Muscle of leg (tissue), 11 donors: ENCODE measurements around the gene AARS2. TPM values are rescaled to one million over a fixed set of nuclear protein-coding genes. Genes with fewer than 3 reads are reported as not detected.
A peak's percentile ranks its signal among the peaks of the same experiment; 100 is the strongest.
"Not testable (repeated sequence)": the region's sequence is repeated elsewhere in the genome, so short reads cannot be mapped to it uniquely, and the experiment has no call there.

Source experiments
- DNase-seq: peaks from one replicate; pipeline ENCODE4 v3.0.0; 2013
- H3K27ac ChIP-seq: one replicate; pipeline ENCODE4 v1.5.1; 2013; ENCODE audit warnings: mild to moderate bottlenecking, low read length, control low read depth
- H3K27me3 ChIP-seq: one replicate; pipeline ENCODE4 v1.6.1; 2013; ENCODE audit warnings: low read length; ENCODE audit not compliant: control insufficient read depth, insufficient read depth
- H3K36me3 ChIP-seq: one replicate; pipeline ENCODE4 v1.6.1; 2013; ENCODE audit warnings: low read length; ENCODE audit not compliant: control insufficient read depth, insufficient read depth
- H3K4me1 ChIP-seq: one replicate; pipeline ENCODE4 v1.6.1; 2013; ENCODE audit warnings: low read length; ENCODE audit not compliant: control insufficient read depth, insufficient read depth
- H3K4me3 ChIP-seq: one replicate; pipeline ENCODE4 v1.5.1; 2013; ENCODE audit warnings: low read length, control low read depth
- H3K9me3 ChIP-seq: replicated peaks from 2 replicates; pipeline ENCODE4 v1.6.1; 2013; ENCODE audit warnings: low read depth, low read length; ENCODE audit not compliant: control insufficient read depth
- WGBS: methylation state at CpG from one replicate; pipeline ENCODE4 v1.1.5; 2013; ENCODE audit warnings: missing lambda C conversion rate; ENCODE audit not compliant: insufficient coverage; 5-methylcytosine and 5-hydroxymethylcytosine counted together
- polyA plus RNA-seq, 8 donors: library from polyadenylated mRNA; unstranded; fragments of 120-200 nt; gene quantifications; one replicate each; pipeline versions ENCODE4 v1.2.1 to v1.2.3, GENCODE V29; 2013; ENCODE audit warnings: inconsistent platforms in 1 of 8, low replicate concordance in 1 of 8; ENCODE audit not compliant: insufficient read length in 8 of 8, insufficient read depth in 1 of 8
- total RNA-seq: library from RNA; stranded (reverse); fragments of 120-200 nt; gene quantifications from one replicate; pipeline ENCODE4 v1.2.4, GENCODE V29; 2013

AARS2 gene
- total and polyA plus RNA-seq, 9 donors: 8.1 to 11.9 (median 9.6) TPM

- Histone ChIP-seq H3K27me3 (peaks cover 12% of the 10 kb centered on the region), H3K4me3 (no peak overlapping the region), H3K4me1 (peaks cover 2% of the 10 kb centered on the region), H3K9me3 (no peaks in the 10 kb centered on the region), H3K27ac (no peak overlapping the region), H3K36me3 (no peaks in the 10 kb centered on the region)
- peak; percentile 48 for DNase-seq
- 82% methylated on average over 4 of the region's 11 CpGs for WGBS
Measured at GRCh38 chr6:44333273-44333919, 20.2 kb upstream of the AARS2 start.

- no CpG with 5 or more reads among the region's 7 CpGs for WGBS
- peaks cover 19% of the 10 kb centered on the region for H3K27me3 ChIP-seq
- no peak overlapping the region for H3K4me3 ChIP-seq
- H3K9me3 ChIP-seq: no peaks in the 10 kb centered on the region
- H3K27ac ChIP-seq: no peak overlapping the region
- H3K36me3 ChIP-seq: no peaks in the 10 kb centered on the region
- H3K4me1 ChIP-seq: peaks cover 2% of the 10 kb centered on the region
- DNase-seq: peak; percentile 49
Measured at GRCh38 chr6:44332585-44332984, 19.4 kb upstream of the AARS2 start.

- Histone ChIP-seq H3K4me1 (peaks cover 2% of the 10 kb centered on the region), H3K27me3 (peaks cover 16% of the 10 kb centered on the region), H3K27ac (no peak overlapping the region), H3K9me3 (no peaks in the 10 kb centered on the region), H3K4me3 (no peak overlapping the region), H3K36me3 (no peaks in the 10 kb centered on the region)
- WGBS: 32% methylated on average over 2 of the region's 5 CpGs
- DNase-seq: no peak
Measured at GRCh38 chr6:44329858-44330257, 16.7 kb upstream of the AARS2 start.

- H3K4me1 ChIP-seq, H3K27ac ChIP-seq, H3K9me3 ChIP-seq, DNase-seq, H3K36me3 ChIP-seq, H3K4me3 ChIP-seq: not testable (repeated sequence)
- no CpG with 5 or more reads among the region's 9 CpGs for WGBS
- H3K27me3 ChIP-seq: peaks cover 16% of the 10 kb centered on the region
Measured at GRCh38 chr6:44328203-44328602, 15.1 kb upstream of the AARS2 start.

- Histone ChIP-seq H3K9me3 (no peaks in the 10 kb centered on the region), H3K4me1 (peaks cover 2% of the 10 kb centered on the region), H3K27ac (no peak overlapping the region), H3K27me3 (peaks cover 16% of the 10 kb centered on the region), H3K36me3 (no peaks in the 10 kb centered on the region), H3K4me3 (no peak overlapping the region)
- DNase-seq: no peak
- WGBS: no CpG with 5 or more reads among the region's 2 CpGs
Measured at GRCh38 chr6:44327760-44328159, 14.6 kb upstream of the AARS2 start.

- Histone ChIP-seq H3K36me3 (no peaks in the 10 kb centered on the region), H3K4me1 (no peaks in the 10 kb centered on the region), H3K27ac (no peak overlapping the region), H3K4me3 (no peak overlapping the region), H3K27me3 (peaks cover 16% of the 10 kb centered on the region), H3K9me3 (no peaks in the 10 kb centered on the region)
- no peak for DNase-seq
Measured at GRCh38 chr6:44327096-44327495, 13.9 kb upstream of the AARS2 start.

- no peak for DNase-seq
- no peaks in the 10 kb centered on the region for H3K9me3 ChIP-seq
- H3K4me1 ChIP-seq: no peaks in the 10 kb centered on the region
- peaks cover 10% of the 10 kb centered on the region for H3K27me3 ChIP-seq
- H3K4me3 ChIP-seq: no peak overlapping the region
- H3K36me3 ChIP-seq: no peaks in the 10 kb centered on the region
- no CpG with 5 or more reads among the region's 3 CpGs for WGBS
- no peak overlapping the region for H3K27ac ChIP-seq
Measured at GRCh38 chr6:44321210-44321609, 8.1 kb upstream of the AARS2 start.

GRCh38 chr6:44317136-44317631 is 4.0 kb upstream of the AARS2 start:
- not testable (repeated sequence) for H3K27ac ChIP-seq, H3K36me3 ChIP-seq, DNase-seq, H3K9me3 ChIP-seq, H3K4me1 ChIP-seq, H3K4me3 ChIP-seq
- WGBS: no CpG with 5 or more reads among the region's 9 CpGs
- peaks cover 11% of the 10 kb centered on the region for H3K27me3 ChIP-seq

GRCh38 chr6:44316481-44316880 is 3.3 kb upstream of the AARS2 start:
- DNase-seq: no peak
- no peaks in the 10 kb centered on the region for H3K9me3 ChIP-seq
- H3K27ac ChIP-seq: no peak overlapping the region
- peaks cover 8% of the 10 kb centered on the region for H3K4me1 ChIP-seq
- peaks cover 8% of the 10 kb centered on the region for H3K27me3 ChIP-seq
- peaks cover 9% of the 10 kb centered on the region for H3K36me3 ChIP-seq
- H3K4me3 ChIP-seq: no peak overlapping the region
- 71% methylated on average over 5 of the region's 12 CpGs for WGBS

- Histone ChIP-seq H3K4me1 (peaks cover 8% of the 10 kb centered on the region), H3K27me3 (peaks cover 7% of the 10 kb centered on the region), H3K36me3 (peaks cover 14% of the 10 kb centered on the region), H3K4me3 (no peak overlapping the region), H3K27ac (no peak overlapping the region), H3K9me3 (no peaks in the 10 kb centered on the region)
- DNase-seq: no peak
- no CpG with 5 or more reads among the region's 5 CpGs for WGBS
Measured at GRCh38 chr6:44315951-44316350, 2.8 kb upstream of the AARS2 start.

GRCh38 chr6:44315516-44315915 is 2.4 kb upstream of the AARS2 start:
- Histone ChIP-seq H3K27me3 (peaks cover 7% of the 10 kb centered on the region), H3K4me3 (no peak overlapping the region), H3K9me3 (no peaks in the 10 kb centered on the region), H3K27ac (no peak overlapping the region), H3K4me1 (peaks cover 8% of the 10 kb centered on the region), H3K36me3 (peaks cover 18% of the 10 kb centered on the region)
- WGBS: 83% methylated on average over 2 of the region's 3 CpGs
- no peak for DNase-seq
